ENCODE measurements around the gene U2SURP.

The U2SURP gene

GRCh38 chr3:142998439-142998838 is 2.9 kb upstream of the U2SURP start:
- Histone ChIP-seq H3K27me3 (ENCODE audit: control insufficient read depth in 1 of 2, insufficient read depth in 2 of 2, low read length in 2 of 2) (no peaks in the 10 kb centered on the region), H3K27ac (ENCODE audit: low read depth, low read length) (no peak overlapping the region)

GRCh38 chr3:142999881-143000280 is 1.5 kb upstream of the U2SURP start:
- Histone ChIP-seq H3K9me3 (ENCODE audit: low read length) (no peaks in the 10 kb centered on the region), H3K27ac (ENCODE audit: low read depth, low read length) (peak overlapping the region; percentile 66), H3K4me3 (ENCODE audit: low read depth in 1 of 2, low read length in 2 of 2) (no peak overlapping the region), H3K36me3 (ENCODE audit: insufficient read depth, low read length) (no peaks in the 10 kb centered on the region), H3K9ac (ENCODE audit: low read length) (no peak overlapping the region), H3K27me3 (ENCODE audit: control insufficient read depth in 1 of 2, insufficient read depth in 2 of 2, low read length in 2 of 2) (no peaks in the 10 kb centered on the region), H3K4me1 (ENCODE audit: insufficient read depth, low read length) (peaks cover 26% of the 10 kb centered on the region)

More at GRCh38 chr3:142998439-142998838, 2.9 kb upstream of the U2SURP start:
- Histone ChIP-seq H3K4me1 (ENCODE audit: insufficient read depth, low read length) (peaks cover 22% of the 10 kb centered on the region), H3K9ac (ENCODE audit: low read length) (no peak overlapping the region), H3K4me3 (ENCODE audit: low read depth in 1 of 2, low read length in 2 of 2) (no peak overlapping the region), H3K36me3 (ENCODE audit: insufficient read depth, low read length) (no peaks in the 10 kb centered on the region), H3K9me3 (ENCODE audit: low read length) (no peaks in the 10 kb centered on the region)

GRCh38 chr3:143000528-143000927 is 842 bp upstream of the U2SURP start:
- Histone ChIP-seq H3K4me1 (ENCODE audit: insufficient read depth, low read length) (peaks cover 26% of the 10 kb centered on the region), H3K4me3 (ENCODE audit: low read depth in 1 of 2, low read length in 2 of 2) (peak overlapping the region; percentile 29 to 96), H3K27ac (ENCODE audit: low read depth, low read length) (peak overlapping the region; percentile 66), H3K36me3 (ENCODE audit: insufficient read depth, low read length) (no peaks in the 10 kb centered on the region), H3K9ac (ENCODE audit: low read length) (peak overlapping the region; percentile 69), H3K9me3 (ENCODE audit: low read length) (no peaks in the 10 kb centered on the region), H3K27me3 (ENCODE audit: control insufficient read depth in 1 of 2, insufficient read depth in 2 of 2, low read length in 2 of 2) (no peaks in the 10 kb centered on the region)

GRCh38 chr3:143001034-143001368 is 369 bp upstream of the U2SURP start:
- H3K4me1 ChIP-seq (ENCODE audit: insufficient read depth, low read length) = peaks cover 26% of the 10 kb centered on the region

GRCh38 chr3:143002083-143002712 is 828 bp downstream of the U2SURP start:
- H3K9ac ChIP-seq (ENCODE audit: low read length) = peak overlapping the region; percentile 92
- peak overlapping the region; percentile 82 to 96 for H3K4me3 ChIP-seq (ENCODE audit: low read depth in 1 of 2, low read length in 2 of 2)
- H3K9me3 ChIP-seq (ENCODE audit: low read length) = no peaks in the 10 kb centered on the region
- peaks cover 31% of the 10 kb centered on the region for H3K4me1 ChIP-seq (ENCODE audit: insufficient read depth, low read length)
- H3K27ac ChIP-seq (ENCODE audit: low read depth, low read length) = peak overlapping the region; percentile 66
- no peaks in the 10 kb centered on the region for H3K36me3 ChIP-seq (ENCODE audit: insufficient read depth, low read length)
- no peaks in the 10 kb centered on the region for H3K27me3 ChIP-seq (ENCODE audit: control insufficient read depth in 1 of 2, insufficient read depth in 2 of 2, low read length in 2 of 2)

More at GRCh38 chr3:143001034-143001368, 369 bp upstream of the U2SURP start:
- H3K27ac ChIP-seq (ENCODE audit: low read depth, low read length) = peak overlapping the region; percentile 66
- peak overlapping the region; percentile 29 to 96 for H3K4me3 ChIP-seq (ENCODE audit: low read depth in 1 of 2, low read length in 2 of 2)
- no peaks in the 10 kb centered on the region for H3K9me3 ChIP-seq (ENCODE audit: low read length)
- no peaks in the 10 kb centered on the region for H3K27me3 ChIP-seq (ENCODE audit: control insufficient read depth in 1 of 2, insufficient read depth in 2 of 2, low read length in 2 of 2)
- peak overlapping the region; percentile 69 for H3K9ac ChIP-seq (ENCODE audit: low read length)
- H3K36me3 ChIP-seq (ENCODE audit: insufficient read depth, low read length) = no peaks in the 10 kb centered on the region

- Histone ChIP-seq H3K4me3 (ENCODE audit: low read depth in 1 of 2, low read length in 2 of 2) (peak overlapping the region; percentile 82 to 96), H3K9me3 (ENCODE audit: low read length) (no peaks in the 10 kb centered on the region), H3K4me1 (ENCODE audit: insufficient read depth, low read length) (peaks cover 31% of the 10 kb centered on the region), H3K27me3 (ENCODE audit: control insufficient read depth in 1 of 2, insufficient read depth in 2 of 2, low read length in 2 of 2) (no peaks in the 10 kb centered on the region), H3K27ac (ENCODE audit: low read depth, low read length) (peak overlapping the region; percentile 37), H3K36me3 (ENCODE audit: insufficient read depth, low read length) (no peaks in the 10 kb centered on the region), H3K9ac (ENCODE audit: low read length) (peak overlapping the region; percentile 92)
Observed at GRCh38 chr3:143002727-143003126, 1.4 kb downstream of the U2SURP start.

GRCh38 chr3:143004823-143005222 is 3.5 kb downstream of the U2SURP start:
- Histone ChIP-seq H3K9ac (ENCODE audit: low read length) (no peak overlapping the region), H3K36me3 (ENCODE audit: insufficient read depth, low read length) (no peaks in the 10 kb centered on the region), H3K27me3 (ENCODE audit: control insufficient read depth in 1 of 2, insufficient read depth in 2 of 2, low read length in 2 of 2) (no peaks in the 10 kb centered on the region), H3K9me3 (ENCODE audit: low read length) (no peaks in the 10 kb centered on the region), H3K4me1 (ENCODE audit: insufficient read depth, low read length) (peaks cover 33% of the 10 kb centered on the region), H3K4me3 (ENCODE audit: low read depth in 1 of 2, low read length in 2 of 2) (no peak overlapping the region), H3K27ac (ENCODE audit: low read depth, low read length) (no peak overlapping the region)

GRCh38 chr3:143010024-143010423 is 8.7 kb downstream of the U2SURP start:
- H3K27me3 ChIP-seq (ENCODE audit: control insufficient read depth in 1 of 2, insufficient read depth in 2 of 2, low read length in 2 of 2) = no peaks in the 10 kb centered on the region
- H3K36me3 ChIP-seq (ENCODE audit: insufficient read depth, low read length) = no peaks in the 10 kb centered on the region
- no peak overlapping the region for H3K4me3 ChIP-seq (ENCODE audit: low read depth in 1 of 2, low read length in 2 of 2)
- H3K9me3 ChIP-seq (ENCODE audit: low read length) = no peaks in the 10 kb centered on the region
- H3K4me1 ChIP-seq (ENCODE audit: insufficient read depth, low read length) = peaks cover 17% of the 10 kb centered on the region
- H3K9ac ChIP-seq (ENCODE audit: low read length) = no peak overlapping the region
- no peak overlapping the region for H3K27ac ChIP-seq (ENCODE audit: low read depth, low read length)

- Histone ChIP-seq H3K36me3 (ENCODE audit: insufficient read depth, low read length) (peaks cover 4% of the 10 kb centered on the region), H3K27me3 (ENCODE audit: control insufficient read depth in 1 of 2, insufficient read depth in 2 of 2, low read length in 2 of 2) (no peaks in the 10 kb centered on the region), H3K9ac (ENCODE audit: low read length) (no peak overlapping the region), H3K27ac (ENCODE audit: low read depth, low read length) (no peak overlapping the region), H3K9me3 (ENCODE audit: low read length) (no peaks in the 10 kb centered on the region), H3K4me3 (ENCODE audit: low read depth in 1 of 2, low read length in 2 of 2) (no peak overlapping the region), H3K4me1 (ENCODE audit: insufficient read depth, low read length) (peaks cover 16% of the 10 kb centered on the region)
Observed at GRCh38 chr3:143011705-143012104, 10.3 kb downstream of the U2SURP start.

GRCh38 chr3:143014921-143015320 is 13.6 kb downstream of the U2SURP start:
- Histone ChIP-seq H3K4me1 (ENCODE audit: insufficient read depth, low read length) (peaks cover 5% of the 10 kb centered on the region), H3K36me3 (ENCODE audit: insufficient read depth, low read length) (peaks cover 31% of the 10 kb centered on the region), H3K9me3 (ENCODE audit: low read length) (no peaks in the 10 kb centered on the region), H3K27ac (ENCODE audit: low read depth, low read length) (no peak overlapping the region), H3K9ac (ENCODE audit: low read length) (no peak overlapping the region), H3K27me3 (ENCODE audit: control insufficient read depth in 1 of 2, insufficient read depth in 2 of 2, low read length in 2 of 2) (no peaks in the 10 kb centered on the region), H3K4me3 (ENCODE audit: low read depth in 1 of 2, low read length in 2 of 2) (no peak overlapping the region)

- H3K27me3 ChIP-seq (ENCODE audit: control insufficient read depth in 1 of 2, insufficient read depth in 2 of 2, low read length in 2 of 2) = no peaks in the 10 kb centered on the region
- H3K9ac ChIP-seq (ENCODE audit: low read length) = no peak overlapping the region
- H3K4me3 ChIP-seq (ENCODE audit: low read depth in 1 of 2, low read length in 2 of 2) = no peak overlapping the region
- H3K27ac ChIP-seq (ENCODE audit: low read depth, low read length) = no peak overlapping the region
- peaks cover 45% of the 10 kb centered on the region for H3K36me3 ChIP-seq (ENCODE audit: insufficient read depth, low read length)
- no peaks in the 10 kb centered on the region for H3K9me3 ChIP-seq (ENCODE audit: low read length)
- H3K4me1 ChIP-seq (ENCODE audit: insufficient read depth, low read length) = no peaks in the 10 kb centered on the region
Observed at GRCh38 chr3:143016321-143016972, 15.1 kb downstream of the U2SURP start.

Data from muscle layer of colon (tissue), 2 donors.